ENCODE results near the gene UBA1.

UBA1 gene

DNA sequence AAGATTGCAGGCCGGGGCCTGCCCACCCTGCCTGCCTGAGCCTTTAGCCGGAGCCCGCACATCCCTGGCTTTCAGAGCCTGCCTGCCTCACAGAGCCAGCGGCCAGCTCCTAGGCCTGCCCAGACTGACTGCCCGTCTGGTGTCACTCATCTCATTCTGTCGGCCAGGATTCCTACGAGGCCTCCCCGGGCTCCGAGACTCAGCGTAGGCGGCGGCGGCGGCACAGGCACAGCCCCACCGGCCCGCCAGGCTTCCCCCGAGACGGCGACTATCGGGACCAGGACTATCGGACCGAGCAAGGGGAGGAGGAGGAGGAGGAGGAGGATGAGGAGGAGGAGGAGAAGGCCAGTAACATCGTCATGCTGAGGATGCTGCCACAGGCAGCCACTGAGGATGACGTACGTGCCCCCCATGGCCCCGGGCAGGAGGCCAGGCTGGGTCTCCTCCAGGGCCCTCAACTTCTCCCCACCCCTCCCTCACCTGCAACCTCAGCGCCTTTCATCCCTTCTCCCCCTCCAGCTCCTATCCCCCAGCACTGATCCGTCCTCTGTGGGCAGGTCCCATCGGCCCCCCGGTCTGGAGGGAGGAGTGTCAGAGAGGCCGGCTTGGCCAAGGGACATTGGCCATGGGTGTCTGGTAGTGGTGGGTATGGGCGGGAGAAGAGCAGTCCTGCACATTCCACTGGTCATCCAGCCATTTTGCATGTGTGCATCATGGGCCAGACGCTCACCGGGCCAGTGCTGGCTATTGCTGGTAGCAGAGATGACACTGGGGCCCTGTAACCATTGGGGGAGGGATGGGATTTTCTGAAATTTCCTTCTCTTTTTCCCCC is 22.6 kb upstream of the UBA1 start:
- no peak for DNase-seq

DNA sequence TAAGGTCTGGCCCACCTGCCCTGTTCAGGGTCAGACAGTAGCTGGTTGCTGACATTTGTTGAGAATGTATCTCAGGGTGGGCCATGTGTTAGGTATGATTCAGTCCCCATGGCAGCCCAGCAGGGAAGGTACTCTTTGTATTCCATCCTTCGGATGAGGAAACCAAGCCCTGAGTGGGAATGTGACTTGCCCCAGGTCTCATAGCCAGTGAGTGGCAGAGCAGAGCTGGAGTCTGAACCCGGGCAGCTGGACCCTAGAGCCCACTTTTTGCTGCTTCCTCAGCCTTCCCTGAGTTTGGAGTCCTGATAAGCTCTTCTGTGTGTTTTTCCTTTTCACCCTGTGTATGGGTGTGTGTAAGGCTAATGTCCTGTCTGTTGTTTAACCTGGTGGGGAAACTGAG is 21.6 kb upstream of the UBA1 start:
- no peak for DNase-seq

- DNase-seq: no peak
Observed at GRCh38 chrX:47172549-47172948, 21.1 kb upstream of the UBA1 start.

- DNase-seq: no peak
Observed at GRCh38 chrX:47172971-47173792, 20.4 kb upstream of the UBA1 start.

DNA sequence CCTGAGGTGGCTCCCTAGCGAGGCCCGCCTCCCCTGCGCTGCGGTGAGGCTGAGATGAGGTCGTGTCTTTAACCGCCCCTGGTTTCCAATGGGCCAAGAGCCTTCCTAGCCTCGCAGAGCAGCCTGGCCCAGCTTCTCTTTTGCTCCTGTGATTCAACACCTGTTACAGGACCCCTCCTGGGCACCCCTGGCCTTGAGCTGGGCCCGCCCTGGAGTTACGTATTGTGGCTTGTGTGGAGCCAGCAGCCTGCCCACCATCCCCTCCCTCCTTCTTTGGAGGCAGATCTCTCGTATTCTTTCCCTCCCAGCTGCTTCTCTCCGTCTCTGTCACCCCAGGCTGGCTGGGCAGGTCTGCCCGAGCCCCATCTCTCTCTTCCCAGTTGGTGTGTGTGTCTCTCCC is 19.3 kb upstream of the UBA1 start:
- no peak for DNase-seq

GRCh38 chrX:47174846-47175587 is 18.6 kb upstream of the UBA1 start:
- DNase-seq: no peak

GRCh38 chrX:47175588-47175980 is 18.0 kb upstream of the UBA1 start:
- no peak for DNase-seq

GRCh38 chrX:47176101-47176740 is 17.4 kb upstream of the UBA1 start:
- no peak for DNase-seq

DNA sequence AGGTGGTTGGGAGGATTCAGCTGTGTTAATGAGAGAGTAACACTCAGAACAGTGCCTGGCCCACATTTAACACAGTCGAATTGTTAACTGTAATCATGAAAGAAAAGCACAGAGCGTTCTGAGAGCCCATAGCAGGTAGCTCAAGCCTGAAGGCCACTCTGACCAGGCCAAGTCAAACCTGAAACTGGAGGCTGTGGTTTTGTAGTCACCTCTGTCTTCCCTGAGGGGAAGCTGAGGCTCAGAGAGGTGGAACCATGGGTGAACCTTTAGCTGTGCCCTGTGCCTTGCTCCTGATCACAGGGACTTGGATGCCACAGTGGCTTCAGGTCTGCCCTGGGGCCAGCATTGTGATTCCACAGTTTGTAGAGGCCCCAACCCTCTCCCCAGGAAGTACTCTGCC is 16.6 kb upstream of the UBA1 start:
- DNase-seq: no peak

GRCh38 chrX:47178337-47178736 is 15.3 kb upstream of the UBA1 start:
- no peak for DNase-seq

DNA sequence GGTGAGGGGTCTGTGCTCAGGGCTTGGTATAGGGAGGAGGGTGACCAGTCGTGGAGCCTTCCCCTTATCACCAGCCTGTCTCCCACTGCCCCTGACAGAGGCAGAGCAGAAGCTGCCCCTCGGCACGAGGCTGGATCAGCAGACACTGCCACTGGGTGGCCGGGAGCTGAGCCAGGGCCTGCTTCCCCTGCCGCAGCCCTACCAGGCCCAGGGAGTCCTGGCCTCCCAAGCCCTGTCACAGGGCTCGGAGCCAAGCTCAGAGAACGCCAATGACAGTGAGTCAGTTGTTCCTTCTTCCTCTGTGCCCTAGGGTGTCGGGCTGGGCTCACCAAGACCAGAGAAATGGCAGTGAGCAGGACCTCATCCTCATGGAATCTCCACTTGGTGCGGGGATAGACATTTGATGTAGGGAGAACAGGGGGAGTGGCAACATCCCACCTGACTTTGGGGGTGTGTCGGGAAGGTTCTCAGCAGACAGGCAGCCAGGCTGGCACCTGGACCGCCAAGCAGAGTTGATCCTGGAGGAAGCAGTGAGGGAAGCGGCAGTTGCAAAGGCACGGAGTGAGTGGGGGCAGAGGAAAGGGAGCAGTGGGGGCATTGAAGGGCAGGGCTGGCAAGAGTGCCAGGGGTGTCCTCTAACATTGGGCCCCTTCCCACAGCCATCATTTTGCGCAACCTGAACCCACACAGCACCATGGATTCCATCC is 14.3 kb upstream of the UBA1 start:
- no peak for DNase-seq

GRCh38 chrX:47179928-47180255 is 13.7 kb upstream of the UBA1 start:
- DNase-seq: no peak

DNA sequence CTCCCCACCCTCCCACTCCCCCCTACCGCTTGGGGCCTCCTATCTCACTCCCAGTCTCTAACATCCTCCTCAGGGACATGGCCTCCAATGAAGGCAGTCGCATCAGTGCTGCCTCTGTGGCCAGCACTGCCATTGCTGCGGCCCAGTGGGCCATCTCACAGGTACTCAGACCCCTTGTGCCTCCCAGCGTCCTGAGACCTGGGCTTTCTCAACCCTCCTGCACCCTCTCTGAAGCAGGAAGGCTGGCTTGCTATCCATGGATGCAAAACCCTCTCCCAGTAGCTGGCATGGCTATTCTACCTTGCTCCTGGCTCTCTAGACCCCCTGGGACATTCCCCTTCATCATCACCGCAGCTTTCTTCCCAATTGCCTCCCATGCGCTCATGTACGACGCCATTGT is 13.3 kb upstream of the UBA1 start:
- DNase-seq: no peak

DNA sequence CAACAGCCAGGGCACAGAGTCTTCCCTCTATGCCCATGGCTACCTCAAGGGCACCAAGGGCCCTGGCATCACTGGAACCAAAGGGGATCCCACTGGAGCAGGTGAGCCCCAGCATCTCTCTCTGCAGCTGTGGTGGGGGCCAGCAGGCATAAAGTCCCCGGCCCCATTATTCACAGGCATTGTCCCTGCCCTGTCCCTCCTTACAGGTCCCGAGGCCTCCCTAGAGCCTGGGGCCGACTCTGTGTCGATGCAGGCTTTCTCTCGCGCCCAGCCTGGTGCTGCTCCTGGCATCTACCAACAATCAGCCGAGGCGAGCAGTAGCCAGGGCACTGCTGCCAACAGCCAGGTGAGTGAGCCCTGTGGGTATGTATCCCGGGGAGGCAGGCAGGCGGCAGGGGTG is 12.3 kb upstream of the UBA1 start:
- no peak for DNase-seq

- DNase-seq: no peak
Observed at GRCh38 chrX:47182106-47182700, 11.4 kb upstream of the UBA1 start.

DNA sequence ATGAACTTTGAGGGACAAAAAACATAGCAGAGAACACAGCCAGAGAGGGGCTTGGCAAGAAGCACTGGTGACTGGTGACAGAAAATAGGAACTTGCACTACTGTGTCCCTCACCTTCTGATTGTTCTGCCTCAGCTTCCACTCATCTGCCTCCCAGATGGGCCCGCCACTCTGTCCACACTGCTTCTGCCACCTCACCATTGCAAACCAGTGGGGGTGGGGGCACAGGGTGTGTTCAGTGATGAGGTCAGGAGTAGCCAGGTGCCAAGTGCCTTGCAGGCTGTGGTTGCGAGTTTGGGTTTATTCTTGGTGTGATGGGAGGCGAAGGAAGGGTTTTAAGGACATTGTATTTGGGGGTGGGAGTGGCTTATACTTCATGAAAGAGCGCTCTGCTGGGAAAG is 9.1 kb upstream of the UBA1 start:
- DNase-seq: no peak

DNA sequence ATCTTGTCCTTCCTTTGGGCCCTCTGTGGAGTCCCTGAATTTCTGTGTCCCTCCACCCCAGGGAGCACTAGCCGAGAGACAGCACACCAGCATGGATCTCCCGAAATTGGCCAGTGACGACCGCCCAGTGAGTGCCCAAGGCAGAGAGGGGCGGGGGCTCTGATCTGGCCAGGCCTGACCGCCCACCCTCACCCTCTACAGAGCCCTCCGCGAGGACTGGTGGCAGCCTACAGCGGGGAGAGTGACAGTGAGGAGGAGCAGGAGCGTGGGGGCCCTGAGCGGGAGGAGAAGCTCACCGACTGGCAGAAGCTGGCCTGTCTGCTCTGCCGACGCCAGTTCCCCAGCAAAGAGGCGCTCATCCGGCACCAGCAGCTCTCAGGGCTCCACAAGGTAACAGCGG is 8.4 kb upstream of the UBA1 start:
- no peak for DNase-seq

DNA sequence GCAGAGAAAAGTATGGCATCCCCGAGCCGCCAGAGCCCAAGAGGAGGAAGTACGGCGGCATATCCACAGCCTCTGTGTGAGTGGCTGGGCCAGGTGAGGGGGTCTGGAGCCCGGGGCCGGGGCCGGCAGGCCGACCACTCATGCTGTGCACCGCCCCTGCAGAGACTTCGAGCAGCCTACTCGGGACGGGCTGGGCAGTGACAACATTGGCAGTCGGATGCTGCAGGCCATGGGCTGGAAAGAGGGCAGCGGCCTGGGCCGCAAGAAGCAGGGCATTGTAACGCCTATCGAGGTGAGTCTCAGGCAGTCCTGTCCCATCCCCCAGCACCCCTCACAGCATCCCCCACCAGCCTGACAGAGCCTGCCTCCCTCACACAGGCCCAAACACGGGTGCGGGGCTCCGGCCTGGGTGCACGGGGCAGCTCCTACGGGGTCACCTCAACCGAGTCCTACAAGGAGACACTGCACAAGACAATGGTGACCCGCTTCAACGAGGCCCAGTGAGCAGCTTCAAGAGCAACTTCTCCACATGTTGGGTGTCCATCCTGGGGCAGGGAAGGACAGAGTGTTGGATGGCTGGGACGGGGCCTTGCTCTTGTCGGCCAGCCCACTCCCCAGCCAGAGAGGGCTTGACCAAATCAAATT is 7.4 kb upstream of the UBA1 start:
- DNase-seq: no peak

DNA sequence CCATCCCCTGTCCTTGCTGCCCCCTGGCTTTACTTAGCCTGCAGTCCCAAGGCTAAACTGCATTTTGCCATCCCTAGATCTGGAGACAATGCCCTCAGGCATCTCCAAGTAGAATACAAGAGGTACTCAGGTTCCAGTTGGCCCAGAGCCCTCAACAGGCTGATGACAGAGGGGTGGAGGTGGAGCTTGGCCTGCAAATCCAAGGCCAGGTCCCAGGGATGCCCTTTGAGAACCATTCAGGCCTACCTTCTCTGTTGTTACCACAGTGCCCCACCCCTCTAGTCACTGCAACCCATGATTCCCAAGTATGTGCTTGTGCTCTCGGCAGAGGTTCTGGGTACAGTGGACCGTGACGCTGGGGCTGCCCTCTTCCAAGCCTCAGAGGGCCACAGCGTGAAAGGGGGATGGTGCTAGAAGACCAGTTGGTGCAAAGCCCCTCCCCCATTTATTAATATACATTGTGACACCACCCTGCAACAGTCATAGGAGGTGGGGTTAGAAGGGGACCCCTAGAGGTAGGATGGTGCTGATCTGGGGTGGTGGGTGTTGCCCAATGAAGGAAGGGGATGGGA is 6.4 kb upstream of the UBA1 start:
- no peak for DNase-seq

GRCh38 chrX:47189906-47190305 is 3.7 kb upstream of the UBA1 start:
- DNase-seq: no peak

Data from NCI-H1694 treated with DMSO at 0.1 percent for 48 hours (cell line).